ENCODE data around the gene POP5.
"Not testable (repeated sequence)": the region's sequence is repeated elsewhere in the genome, so short reads cannot be mapped to it uniquely, and the experiment has no call there.

The POP5 gene

DNA sequence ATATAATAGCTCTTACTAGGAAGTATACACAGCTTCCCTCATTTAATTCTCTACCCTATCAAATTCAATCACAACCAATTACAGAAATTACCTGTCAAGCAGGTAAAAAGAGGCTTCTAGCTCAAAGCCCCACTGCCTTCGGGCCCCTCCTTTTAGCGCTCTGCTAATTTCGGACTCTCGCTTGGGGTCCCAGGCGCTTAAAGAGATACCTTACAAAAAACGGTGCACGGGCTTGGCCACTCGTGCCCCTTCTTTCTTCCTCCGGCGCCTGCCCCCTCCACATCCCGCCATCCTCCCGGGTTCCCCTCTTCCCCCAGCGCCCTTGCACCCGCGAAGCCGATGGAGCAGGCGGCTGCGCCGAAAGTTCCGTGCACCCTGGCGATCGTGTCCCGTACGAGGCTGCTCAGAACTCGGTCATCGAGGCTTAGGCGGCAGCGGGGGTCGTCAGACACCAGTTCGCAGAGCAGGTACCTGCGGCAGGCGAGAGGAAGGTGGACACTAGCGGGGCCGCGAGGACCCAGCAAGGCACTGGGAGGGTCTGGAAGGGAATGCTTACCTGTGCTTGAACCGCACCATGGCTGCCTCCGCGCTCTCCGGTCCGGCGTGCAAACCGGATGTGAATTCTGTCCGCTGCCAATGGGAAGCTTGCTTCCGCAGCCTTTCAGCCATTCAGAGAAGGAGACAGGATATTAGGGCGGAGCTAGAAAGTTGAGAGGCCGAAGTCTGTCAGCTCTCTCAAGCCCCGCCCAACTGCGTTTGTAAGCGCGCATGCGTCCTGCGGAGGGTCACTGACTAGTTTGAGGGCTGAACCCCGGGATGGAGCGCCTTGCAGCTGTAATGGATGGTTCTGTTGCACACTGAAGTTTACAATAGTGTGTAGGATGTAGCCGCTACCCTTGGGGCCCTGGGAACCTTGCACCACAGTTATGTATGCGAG, at the start of gene POP5:
POP5 (minus strand) TSS at position 616 of the 937 bp plus-strand sequence; CDS start at position 576, 40 bp downstream.
- Histone ChIP-seq H3K36me3 (ENCODE audit: control insufficient read depth, insufficient read depth, low read length) (peaks cover 37% of the 10 kb centered on the region), H3K27ac (ENCODE audit: low read depth, low read length) (peak within 1 kb of the TSS; percentile 82), H3K27me3 (ENCODE audit: control insufficient read depth, insufficient read depth, low read length) (no peaks in the 10 kb centered on the region), H3K9ac (ENCODE audit: low read depth, low read length) (peak within 1 kb of the TSS; percentile 85), H3K4me3 (ENCODE audit: low read depth, low read length) (peak within 1 kb of the TSS; percentile 93), H3K9me3 (ENCODE audit: control insufficient read depth, insufficient read depth, low read length) (no peaks in the 10 kb centered on the region), H3K4me1 (ENCODE audit: control insufficient read depth, insufficient read depth, low read length) (peaks cover 3% of the 10 kb centered on the region; the same call in 1 of the 2 replicates)

DNA sequence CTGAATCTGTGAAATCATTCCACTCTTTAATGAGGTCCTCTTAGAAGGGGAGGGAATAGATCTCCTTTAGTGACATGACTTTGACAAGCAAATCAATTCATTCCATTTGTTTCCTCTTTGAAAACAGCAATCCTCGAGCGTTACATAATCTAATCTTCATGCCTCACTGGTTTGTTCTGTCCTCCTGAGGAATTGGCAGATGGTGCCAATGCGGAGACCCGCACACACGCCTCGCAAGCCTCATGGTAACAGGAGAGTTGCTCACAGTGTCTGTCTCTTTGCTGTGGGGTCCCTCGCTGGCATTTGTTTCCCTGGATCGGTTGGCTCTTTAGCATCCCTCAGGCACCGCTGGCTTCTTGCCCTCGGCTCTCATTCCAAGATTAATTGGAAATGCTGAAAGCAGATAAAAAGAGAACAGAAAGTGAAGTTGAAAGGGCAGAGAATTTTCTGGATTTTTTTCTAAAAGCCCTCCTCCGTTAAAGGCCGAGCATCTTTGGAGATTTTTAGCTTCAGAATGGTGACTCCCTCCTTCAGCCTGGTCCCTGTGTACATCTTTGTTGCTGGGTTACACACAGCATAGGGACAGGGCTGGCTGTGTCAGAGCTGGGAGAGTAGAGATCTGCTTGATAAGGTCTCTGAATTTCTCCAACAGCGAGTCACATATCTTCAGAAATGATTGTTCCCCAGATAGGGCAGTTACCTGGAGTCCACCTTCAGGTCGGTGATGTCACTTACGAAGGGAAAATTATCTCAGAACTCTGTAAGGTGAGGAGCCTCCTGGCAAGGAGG, 49.1 kb upstream of the POP5 start:
- H3K9ac ChIP-seq (ENCODE audit: low read depth, low read length): no peak overlapping the region
- no peaks in the 10 kb centered on the region for H3K9me3 ChIP-seq (ENCODE audit: control insufficient read depth, insufficient read depth, low read length)
- no peak overlapping the region for H3K4me3 ChIP-seq (ENCODE audit: low read depth, low read length)
- H3K27ac ChIP-seq (ENCODE audit: low read depth, low read length): no peak overlapping the region
- H3K27me3 ChIP-seq (ENCODE audit: control insufficient read depth, insufficient read depth, low read length): no peaks in the 10 kb centered on the region
- H3K4me1 ChIP-seq (ENCODE audit: control insufficient read depth, insufficient read depth, low read length): no peaks in the 10 kb centered on the region
- no peaks in the 10 kb centered on the region for H3K36me3 ChIP-seq (ENCODE audit: control insufficient read depth, insufficient read depth, low read length)

- no peak overlapping the region for H3K9ac ChIP-seq (ENCODE audit: low read depth, low read length)
- H3K27ac ChIP-seq (ENCODE audit: low read depth, low read length): no peak overlapping the region
- H3K4me3 ChIP-seq (ENCODE audit: low read depth, low read length): no peak overlapping the region
- H3K9me3 ChIP-seq (ENCODE audit: control insufficient read depth, insufficient read depth, low read length): no peaks in the 10 kb centered on the region
- H3K27me3 ChIP-seq (ENCODE audit: control insufficient read depth, insufficient read depth, low read length): no peaks in the 10 kb centered on the region
- H3K36me3 ChIP-seq (ENCODE audit: control insufficient read depth, insufficient read depth, low read length): no peaks in the 10 kb centered on the region
- H3K4me1 ChIP-seq (ENCODE audit: control insufficient read depth, insufficient read depth, low read length): no peaks in the 10 kb centered on the region
These were observed 47.7 kb upstream of the POP5 start for GRCh38 chr12:120628919-120629318.

DNA sequence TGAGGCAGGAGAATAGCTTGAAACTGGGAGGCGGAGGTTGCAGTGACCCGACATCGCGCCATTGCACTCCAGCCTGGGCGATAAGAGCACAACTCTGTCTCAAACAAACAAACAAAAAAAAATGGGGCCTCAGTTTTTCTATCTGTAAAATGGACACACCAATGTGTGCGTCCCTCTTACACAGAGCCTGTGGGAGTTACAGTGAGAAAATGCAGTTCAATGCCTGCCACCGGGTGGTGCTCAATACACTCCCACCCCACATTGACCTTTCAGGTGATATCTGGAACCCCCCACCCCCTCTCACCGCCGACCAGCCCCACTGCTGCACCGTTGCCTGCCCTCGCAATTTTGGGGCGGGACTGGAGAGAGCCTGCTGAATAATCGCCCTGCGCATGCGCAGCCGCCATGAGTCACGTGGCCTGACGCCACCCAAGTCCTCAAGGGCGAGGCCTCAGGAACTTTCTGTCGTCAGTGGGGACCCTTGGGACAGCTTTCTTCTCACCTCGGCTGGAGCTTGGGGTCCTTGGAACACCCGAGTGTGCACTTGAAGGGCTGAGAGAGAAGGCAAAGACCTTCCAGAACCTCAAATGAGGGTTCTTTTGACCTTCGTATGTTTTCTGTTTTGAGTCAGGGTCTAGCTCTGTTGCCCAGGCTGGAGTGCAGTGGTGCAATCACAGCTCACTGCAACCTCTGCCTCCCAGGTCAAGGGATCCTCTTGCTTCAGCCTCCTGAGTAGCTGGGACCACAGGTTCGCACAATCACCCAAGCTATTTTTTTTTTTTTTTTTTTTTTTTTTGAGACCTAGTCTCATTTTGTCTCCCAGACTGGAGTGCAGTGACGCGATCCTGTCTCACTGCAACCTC, 44.6 kb upstream of the POP5 start:
- Histone ChIP-seq H3K36me3 (ENCODE audit: control insufficient read depth, insufficient read depth, low read length) (no peaks in the 10 kb centered on the region), H3K9me3 (ENCODE audit: control insufficient read depth, insufficient read depth, low read length) (no peaks in the 10 kb centered on the region), H3K4me1 (ENCODE audit: control insufficient read depth, insufficient read depth, low read length) (no peaks in the 10 kb centered on the region), H3K9ac (ENCODE audit: low read depth, low read length) (no peak overlapping the region), H3K27me3 (ENCODE audit: control insufficient read depth, insufficient read depth, low read length) (no peaks in the 10 kb centered on the region), H3K4me3 (ENCODE audit: low read depth, low read length) (no peak overlapping the region), H3K27ac (ENCODE audit: low read depth, low read length) (no peak overlapping the region)

GRCh38 chr12:120620624-120621023, 39.4 kb upstream of the POP5 start:
- Histone ChIP-seq H3K9ac (ENCODE audit: low read depth, low read length) (no peak overlapping the region), H3K4me3 (ENCODE audit: low read depth, low read length) (no peak overlapping the region), H3K36me3 (ENCODE audit: control insufficient read depth, insufficient read depth, low read length) (no peaks in the 10 kb centered on the region), H3K27me3 (ENCODE audit: control insufficient read depth, insufficient read depth, low read length) (no peaks in the 10 kb centered on the region), H3K4me1 (ENCODE audit: control insufficient read depth, insufficient read depth, low read length) (peaks cover 2% of the 10 kb centered on the region; the same call in 1 of the 2 replicates), H3K27ac (ENCODE audit: low read depth, low read length) (no peak overlapping the region), H3K9me3 (ENCODE audit: control insufficient read depth, insufficient read depth, low read length) (no peaks in the 10 kb centered on the region)

GRCh38 chr12:120618954-120619615, 37.9 kb upstream of the POP5 start:
- Histone ChIP-seq H3K4me3 (ENCODE audit: low read depth, low read length) (peak overlapping the region; percentile 26; the same call in 1 of the 2 replicates), H3K4me1 (ENCODE audit: control insufficient read depth, insufficient read depth, low read length) (peaks cover 2% of the 10 kb centered on the region; the same call in 1 of the 2 replicates), H3K9ac (ENCODE audit: low read depth, low read length) (no peak overlapping the region), H3K9me3 (ENCODE audit: control insufficient read depth, insufficient read depth, low read length) (no peaks in the 10 kb centered on the region), H3K27ac (ENCODE audit: low read depth, low read length) (no peak overlapping the region), H3K36me3 (ENCODE audit: control insufficient read depth, insufficient read depth, low read length) (no peaks in the 10 kb centered on the region), H3K27me3 (ENCODE audit: control insufficient read depth, insufficient read depth, low read length) (no peaks in the 10 kb centered on the region)

GRCh38 chr12:120617767-120618166, 36.6 kb upstream of the POP5 start:
- not testable (repeated sequence) for H3K4me3 ChIP-seq (ENCODE audit: low read depth, low read length); H3K9me3 ChIP-seq (ENCODE audit: control insufficient read depth, insufficient read depth, low read length); H3K27me3 ChIP-seq (ENCODE audit: control insufficient read depth, insufficient read depth, low read length); H3K27ac ChIP-seq (ENCODE audit: low read depth, low read length); H3K4me1 ChIP-seq (ENCODE audit: control insufficient read depth, insufficient read depth, low read length); H3K36me3 ChIP-seq (ENCODE audit: control insufficient read depth, insufficient read depth, low read length); H3K9ac ChIP-seq (ENCODE audit: low read depth, low read length)

DNA sequence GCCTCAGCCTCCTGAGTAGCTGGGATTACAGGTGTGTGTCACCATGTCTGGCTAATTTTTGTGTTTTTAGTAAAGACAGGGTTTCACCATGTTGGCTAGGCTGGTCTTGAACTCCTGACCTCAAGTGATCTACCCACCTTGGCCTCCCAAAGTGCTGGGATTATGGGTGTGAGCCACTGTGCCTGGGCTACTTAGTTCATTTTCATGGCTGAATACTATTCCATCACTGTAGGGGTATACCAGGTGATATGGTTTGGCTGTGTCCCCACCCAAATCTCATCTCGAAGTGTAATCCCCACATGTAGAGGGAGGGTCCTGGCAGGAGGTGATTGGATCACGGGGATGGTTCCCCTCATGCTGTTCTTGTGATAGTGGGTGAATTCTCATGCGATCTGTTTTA, 36.0 kb upstream of the POP5 start:
- not testable (repeated sequence) for H3K9ac ChIP-seq (ENCODE audit: low read depth, low read length); H3K4me3 ChIP-seq (ENCODE audit: low read depth, low read length); H3K4me1 ChIP-seq (ENCODE audit: control insufficient read depth, insufficient read depth, low read length); H3K27ac ChIP-seq (ENCODE audit: low read depth, low read length); H3K9me3 ChIP-seq (ENCODE audit: control insufficient read depth, insufficient read depth, low read length); H3K27me3 ChIP-seq (ENCODE audit: control insufficient read depth, insufficient read depth, low read length); H3K36me3 ChIP-seq (ENCODE audit: control insufficient read depth, insufficient read depth, low read length)

DNA sequence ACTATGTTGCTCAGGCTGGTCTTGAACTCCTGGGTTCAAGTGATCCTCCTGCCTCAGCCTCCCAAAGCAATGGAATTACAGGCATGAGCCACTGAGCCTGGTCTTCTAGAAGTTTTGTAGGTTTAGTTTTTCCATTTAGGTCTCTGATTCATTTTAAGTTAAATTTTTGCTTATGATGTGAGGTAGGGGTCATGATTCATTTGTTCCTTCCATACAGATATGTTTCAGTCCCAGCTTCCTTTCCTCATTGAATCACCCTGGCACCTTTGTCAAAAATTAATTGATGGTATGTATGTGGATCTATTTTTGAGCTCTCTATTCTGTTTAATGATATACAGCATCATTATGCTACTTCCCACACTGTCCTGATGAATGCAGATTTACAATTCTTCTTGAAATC, 33.6 kb upstream of the POP5 start:
- Histone ChIP-seq H3K4me1 (ENCODE audit: control insufficient read depth, insufficient read depth, low read length) (peaks cover 2% of the 10 kb centered on the region; the same call in 1 of the 2 replicates), H3K9me3 (ENCODE audit: control insufficient read depth, insufficient read depth, low read length) (no peaks in the 10 kb centered on the region), H3K36me3 (ENCODE audit: control insufficient read depth, insufficient read depth, low read length) (no peaks in the 10 kb centered on the region), H3K9ac (ENCODE audit: low read depth, low read length) (no peak overlapping the region), H3K27ac (ENCODE audit: low read depth, low read length) (no peak overlapping the region), H3K27me3 (ENCODE audit: control insufficient read depth, insufficient read depth, low read length) (no peaks in the 10 kb centered on the region), H3K4me3 (ENCODE audit: low read depth, low read length) (no peak overlapping the region)

GRCh38 chr12:120611534-120611933, 30.3 kb upstream of the POP5 start:
- not testable (repeated sequence) for H3K4me1 ChIP-seq (ENCODE audit: control insufficient read depth, insufficient read depth, low read length); H3K9me3 ChIP-seq (ENCODE audit: control insufficient read depth, insufficient read depth, low read length); H3K9ac ChIP-seq (ENCODE audit: low read depth, low read length); H3K27ac ChIP-seq (ENCODE audit: low read depth, low read length); H3K36me3 ChIP-seq (ENCODE audit: control insufficient read depth, insufficient read depth, low read length); H3K27me3 ChIP-seq (ENCODE audit: control insufficient read depth, insufficient read depth, low read length); H3K4me3 ChIP-seq (ENCODE audit: low read depth, low read length)

Data from HUES48 (cell line).